DOHH2 (cell line): ENCODE results near the gene LEMD1.

Source experiments
- EZH2phosphoT487 ChIP-seq: fragments of 200-600 bp; sonication (generic); IDR thresholded peaks from 2 replicates; pipeline ENCODE4 v1.6.1; 2017; ENCODE audit warnings: borderline replicate concordance, mild to moderate bottlenecking, antibody characterized with exemption, low read length, moderate library complexity, mixed read lengths
- TF ChIP-seq, protein P1 (sequence below): fragments of 200-600 bp; sonication (generic); IDR thresholded peaks from one replicate; pipeline ENCODE4 v1.5.1; 2014; ENCODE audit warnings: antibody characterized with exemption, mild to moderate bottlenecking, low read depth, low read length; ENCODE audit not compliant: poor library complexity, severe bottlenecking

DNA sequence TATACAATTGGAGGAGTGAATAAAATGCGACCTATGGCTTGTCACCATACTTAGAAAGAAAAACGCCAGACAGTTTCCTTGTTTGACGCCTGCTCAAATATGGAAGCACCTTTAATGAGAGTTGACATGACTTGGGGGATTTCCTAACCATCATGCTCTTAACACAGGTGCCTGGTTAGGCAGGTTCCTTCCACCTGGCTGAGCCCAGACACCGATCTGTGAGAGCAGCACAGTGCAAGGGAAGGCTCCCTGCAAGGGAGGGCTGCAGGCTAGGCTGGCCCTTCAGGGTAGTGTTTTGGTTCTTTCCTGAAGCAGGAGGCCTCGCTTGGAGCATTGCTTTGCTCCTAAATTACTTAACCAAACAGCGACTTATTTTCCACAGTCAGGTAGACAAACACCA, 40.6 kb downstream of the LEMD1 start:
- TF ChIP-seq, protein P1, sequence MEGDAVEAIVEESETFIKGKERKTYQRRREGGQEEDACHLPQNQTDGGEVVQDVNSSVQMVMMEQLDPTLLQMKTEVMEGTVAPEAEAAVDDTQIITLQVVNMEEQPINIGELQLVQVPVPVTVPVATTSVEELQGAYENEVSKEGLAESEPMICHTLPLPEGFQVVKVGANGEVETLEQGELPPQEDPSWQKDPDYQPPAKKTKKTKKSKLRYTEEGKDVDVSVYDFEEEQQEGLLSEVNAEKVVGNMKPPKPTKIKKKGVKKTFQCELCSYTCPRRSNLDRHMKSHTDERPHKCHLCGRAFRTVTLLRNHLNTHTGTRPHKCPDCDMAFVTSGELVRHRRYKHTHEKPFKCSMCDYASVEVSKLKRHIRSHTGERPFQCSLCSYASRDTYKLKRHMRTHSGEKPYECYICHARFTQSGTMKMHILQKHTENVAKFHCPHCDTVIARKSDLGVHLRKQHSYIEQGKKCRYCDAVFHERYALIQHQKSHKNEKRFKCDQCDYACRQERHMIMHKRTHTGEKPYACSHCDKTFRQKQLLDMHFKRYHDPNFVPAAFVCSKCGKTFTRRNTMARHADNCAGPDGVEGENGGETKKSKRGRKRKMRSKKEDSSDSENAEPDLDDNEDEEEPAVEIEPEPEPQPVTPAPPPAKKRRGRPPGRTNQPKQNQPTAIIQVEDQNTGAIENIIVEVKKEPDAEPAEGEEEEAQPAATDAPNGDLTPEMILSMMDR, result no peak
- no peak for TF ChIP-seq EZH2phosphoT487
